Liver (tissue), 3 donors: ENCODE measurements around the gene MTHFD2L.

Experiments
- EGR1 ChIP-seq, 2 donors: IDR thresholded peaks; 2 replicates each; pipeline ENCODE4 v1.6.1; 2016 to 2018; ENCODE audit warnings: antibody characterized with exemption in 2 of 2, low read depth in 2 of 2
- FOXA1 ChIP-seq: IDR thresholded peaks from 2 replicates; pipeline ENCODE4 v1.6.1; 2016; ENCODE audit warnings: antibody characterized with exemption
- RAD21 ChIP-seq, 2 donors: IDR thresholded peaks; 2 replicates each; pipeline ENCODE4 v1.6.1; 2016; ENCODE audit warnings: antibody characterized with exemption in 2 of 2, mild to moderate bottlenecking in 2 of 2
- TAF1 ChIP-seq: conservative IDR thresholded peaks from 2 replicates; pipeline ENCODE4 v1.6.1; 2016; ENCODE audit warnings: antibody characterized with exemption, mild to moderate bottlenecking
- YY1 ChIP-seq: IDR thresholded peaks from 2 replicates; pipeline ENCODE4 v1.6.1; 2016; ENCODE audit warnings: antibody characterized with exemption, mild to moderate bottlenecking
- TF ChIP-seq, protein P1 (sequence below): IDR thresholded peaks from 2 replicates; pipeline ENCODE4 v1.6.1; 2016; ENCODE audit warnings: antibody characterized with exemption, mild to moderate bottlenecking
- TF ChIP-seq, protein P2 (sequence below): fragments of 150-350 bp; IDR thresholded peaks from 2 replicates; pipeline ENCODE4 v1.5.1; 2017; ENCODE audit warnings: improper control_type of control experiment, low read depth, low read length; ENCODE audit not compliant: missing input control
- TF ChIP-seq, protein P3 (sequence below): IDR thresholded peaks from 2 replicates; pipeline ENCODE4 v1.6.1; 2016; ENCODE audit warnings: antibody characterized with exemption
- TF ChIP-seq, protein P4 (sequence below): IDR thresholded peaks from 2 replicates; pipeline ENCODE4 v1.6.1; 2016; ENCODE audit warnings: antibody characterized with exemption
- donor health status: healthy.
- donor health status: healthy.

DNA sequence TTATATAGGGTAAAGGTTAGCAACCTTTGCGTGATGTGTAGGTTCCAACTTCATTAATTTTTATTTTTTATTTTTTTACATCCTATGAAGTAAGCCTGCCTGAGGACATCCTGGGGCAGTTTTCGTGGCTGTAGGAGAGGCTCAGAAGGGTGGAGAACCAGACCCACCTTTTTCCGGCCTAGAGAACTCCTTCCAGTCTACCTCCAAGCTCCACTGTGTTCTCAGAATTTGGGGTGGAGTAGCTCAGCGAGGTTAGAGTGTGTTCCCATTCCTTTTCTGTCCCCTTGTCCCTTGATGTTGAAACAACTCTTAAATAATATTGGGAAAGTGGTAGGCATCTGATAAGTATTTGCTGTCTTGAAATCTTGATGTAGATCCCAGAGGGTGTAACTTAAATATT lies 32.4 kb downstream of the MTHFD2L start:
- TF ChIP-seq, protein P1, sequence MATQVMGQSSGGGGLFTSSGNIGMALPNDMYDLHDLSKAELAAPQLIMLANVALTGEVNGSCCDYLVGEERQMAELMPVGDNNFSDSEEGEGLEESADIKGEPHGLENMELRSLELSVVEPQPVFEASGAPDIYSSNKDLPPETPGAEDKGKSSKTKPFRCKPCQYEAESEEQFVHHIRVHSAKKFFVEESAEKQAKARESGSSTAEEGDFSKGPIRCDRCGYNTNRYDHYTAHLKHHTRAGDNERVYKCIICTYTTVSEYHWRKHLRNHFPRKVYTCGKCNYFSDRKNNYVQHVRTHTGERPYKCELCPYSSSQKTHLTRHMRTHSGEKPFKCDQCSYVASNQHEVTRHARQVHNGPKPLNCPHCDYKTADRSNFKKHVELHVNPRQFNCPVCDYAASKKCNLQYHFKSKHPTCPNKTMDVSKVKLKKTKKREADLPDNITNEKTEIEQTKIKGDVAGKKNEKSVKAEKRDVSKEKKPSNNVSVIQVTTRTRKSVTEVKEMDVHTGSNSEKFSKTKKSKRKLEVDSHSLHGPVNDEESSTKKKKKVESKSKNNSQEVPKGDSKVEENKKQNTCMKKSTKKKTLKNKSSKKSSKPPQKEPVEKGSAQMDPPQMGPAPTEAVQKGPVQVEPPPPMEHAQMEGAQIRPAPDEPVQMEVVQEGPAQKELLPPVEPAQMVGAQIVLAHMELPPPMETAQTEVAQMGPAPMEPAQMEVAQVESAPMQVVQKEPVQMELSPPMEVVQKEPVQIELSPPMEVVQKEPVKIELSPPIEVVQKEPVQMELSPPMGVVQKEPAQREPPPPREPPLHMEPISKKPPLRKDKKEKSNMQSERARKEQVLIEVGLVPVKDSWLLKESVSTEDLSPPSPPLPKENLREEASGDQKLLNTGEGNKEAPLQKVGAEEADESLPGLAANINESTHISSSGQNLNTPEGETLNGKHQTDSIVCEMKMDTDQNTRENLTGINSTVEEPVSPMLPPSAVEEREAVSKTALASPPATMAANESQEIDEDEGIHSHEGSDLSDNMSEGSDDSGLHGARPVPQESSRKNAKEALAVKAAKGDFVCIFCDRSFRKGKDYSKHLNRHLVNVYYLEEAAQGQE: no peak
- TF ChIP-seq, protein P2, sequence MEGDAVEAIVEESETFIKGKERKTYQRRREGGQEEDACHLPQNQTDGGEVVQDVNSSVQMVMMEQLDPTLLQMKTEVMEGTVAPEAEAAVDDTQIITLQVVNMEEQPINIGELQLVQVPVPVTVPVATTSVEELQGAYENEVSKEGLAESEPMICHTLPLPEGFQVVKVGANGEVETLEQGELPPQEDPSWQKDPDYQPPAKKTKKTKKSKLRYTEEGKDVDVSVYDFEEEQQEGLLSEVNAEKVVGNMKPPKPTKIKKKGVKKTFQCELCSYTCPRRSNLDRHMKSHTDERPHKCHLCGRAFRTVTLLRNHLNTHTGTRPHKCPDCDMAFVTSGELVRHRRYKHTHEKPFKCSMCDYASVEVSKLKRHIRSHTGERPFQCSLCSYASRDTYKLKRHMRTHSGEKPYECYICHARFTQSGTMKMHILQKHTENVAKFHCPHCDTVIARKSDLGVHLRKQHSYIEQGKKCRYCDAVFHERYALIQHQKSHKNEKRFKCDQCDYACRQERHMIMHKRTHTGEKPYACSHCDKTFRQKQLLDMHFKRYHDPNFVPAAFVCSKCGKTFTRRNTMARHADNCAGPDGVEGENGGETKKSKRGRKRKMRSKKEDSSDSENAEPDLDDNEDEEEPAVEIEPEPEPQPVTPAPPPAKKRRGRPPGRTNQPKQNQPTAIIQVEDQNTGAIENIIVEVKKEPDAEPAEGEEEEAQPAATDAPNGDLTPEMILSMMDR: no peak
- TF ChIP-seq, protein P3, sequence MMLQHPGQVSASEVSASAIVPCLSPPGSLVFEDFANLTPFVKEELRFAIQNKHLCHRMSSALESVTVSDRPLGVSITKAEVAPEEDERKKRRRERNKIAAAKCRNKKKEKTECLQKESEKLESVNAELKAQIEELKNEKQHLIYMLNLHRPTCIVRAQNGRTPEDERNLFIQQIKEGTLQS: no peak
- TF ChIP-seq TAF1: no peak
- TF ChIP-seq YY1: no peak
- TF ChIP-seq EGR1 (IDR thresholded peaks at IDR 0.05; ENCODE audit: low read depth in 2 of 2): no peak
- TF ChIP-seq, protein P4, sequence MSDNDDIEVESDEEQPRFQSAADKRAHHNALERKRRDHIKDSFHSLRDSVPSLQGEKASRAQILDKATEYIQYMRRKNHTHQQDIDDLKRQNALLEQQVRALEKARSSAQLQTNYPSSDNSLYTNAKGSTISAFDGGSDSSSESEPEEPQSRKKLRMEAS: no peak
- no peak for TF ChIP-seq FOXA1
- TF ChIP-seq RAD21 (IDR thresholded peaks at IDR 0.05): no peak
